ENCODE data around the gene SYNJ2.

- TF ChIP-seq REST (IDR thresholded peaks at IDR 0.05; ENCODE audit: low read depth) (no peak), CREB1 (IDR thresholded peaks at IDR 0.05; ENCODE audit: low read depth) (no peak), RAD21 (IDR thresholded peaks at IDR 0.05; ENCODE audit: low read depth) (no peak), EP300 (IDR thresholded peaks at IDR 0.05; ENCODE audit: borderline replicate concordance) (no peak), TAF1 (IDR thresholded peaks at IDR 0.05; ENCODE audit: low read depth) (no peak), CEBPB (IDR thresholded peaks at IDR 0.05) (no peak), YY1 (IDR thresholded peaks at IDR 0.05; ENCODE audit: low read depth) (no peak), USF1 (IDR thresholded peaks at IDR 0.05) (no peak), MAX (IDR thresholded peaks at IDR 0.05) (no peak), NFIC (IDR thresholded peaks at IDR 0.05) (no peak), TCF12 (IDR thresholded peaks at IDR 0.05; ENCODE audit: low read depth) (no peak), TEAD4 (IDR thresholded peaks at IDR 0.05) (no peak), FOXM1 (IDR thresholded peaks at IDR 0.05; ENCODE audit: borderline replicate concordance, low read depth) (no peak)
These were observed 5.1 kb upstream of the SYNJ2 start for GRCh38 chr6:157976345-157977175.

Data from Ishikawa (cell line).